H1 (cell line): ENCODE results near the gene PARD3. TPM values are rescaled to one million over a fixed set of nuclear protein-coding genes. Genes with fewer than 3 reads are reported as not detected.

ENCODE experiments used
- RNF2 ChIP-seq: fragments of 200-900, 300-1000 bp; sonication (generic); IDR thresholded peaks from 2 replicates; pipeline ENCODE4 v1.7.1; 2016; ENCODE audit warnings: borderline replicate concordance, low read depth, mild to moderate bottlenecking, antibody characterized with exemption, low read length; ENCODE audit not compliant: poor library complexity, severe bottlenecking; ENCODE audit errors: missing control alignments
- TBP ChIP-seq: IDR thresholded peaks from 2 replicates; pipeline ENCODE4 v1.6.1; 2011; ENCODE audit warnings: low read depth, low read length, improper control_type of control experiment
- polyA plus RNA-seq, 7 experiments: library from polyadenylated mRNA; depleted of rRNA in 3 of 7; stranded (reverse) in 5 of 7; unstranded in 2 of 7; fragments of >200 nt in 5 of 7; fragments of 200-250 nt in 2 of 7; gene quantifications; 1 replicate in 5 of 7; 2 replicates in 1 of 7; 4 replicates in 1 of 7; pipeline versions ENCODE4 v1.2.1 to v1.2.3, GENCODE V29; 2011 to 2013; ENCODE audit warnings: missing spikeins in 2 of 7, mixed read lengths in 2 of 7
- total RNA-seq: library from RNA; stranded (reverse); fragmentation: NEBNext Ultra II Directional; extraction: Animal tissue kit (Norgen Biotek cat#: 25700); gene quantifications from 2 replicates; pipeline ENCODE4 v1.2.1, GENCODE V29; 2021
- TF ChIP-seq, protein P1 (sequence below), 3 experiments: IDR thresholded peaks; 1 replicate in 2 of 3; 2 replicates in 1 of 3; pipeline versions ENCODE4 v1.5.1 to v1.6.1; 2011; ENCODE audit warnings: low read length in 3 of 3, mild to moderate bottlenecking in 3 of 3, inconsistent platforms in 2 of 3, low read depth in 1 of 3, moderate library complexity in 1 of 3; ENCODE audit not compliant: insufficient read depth in 1 of 3; ENCODE audit errors: control extremely low read depth in 1 of 3

PARD3 gene
- total and polyA plus RNA-seq, 2 of the 8 experiments (the other 6 are each of a cell fraction or from before 2014, with no cell fraction given), result 19.7 to 49.1 TPM

GRCh38 chr10:34345383-34345782, 469.7 kb downstream of the PARD3 start (continued):
- TF ChIP-seq, protein P1, sequence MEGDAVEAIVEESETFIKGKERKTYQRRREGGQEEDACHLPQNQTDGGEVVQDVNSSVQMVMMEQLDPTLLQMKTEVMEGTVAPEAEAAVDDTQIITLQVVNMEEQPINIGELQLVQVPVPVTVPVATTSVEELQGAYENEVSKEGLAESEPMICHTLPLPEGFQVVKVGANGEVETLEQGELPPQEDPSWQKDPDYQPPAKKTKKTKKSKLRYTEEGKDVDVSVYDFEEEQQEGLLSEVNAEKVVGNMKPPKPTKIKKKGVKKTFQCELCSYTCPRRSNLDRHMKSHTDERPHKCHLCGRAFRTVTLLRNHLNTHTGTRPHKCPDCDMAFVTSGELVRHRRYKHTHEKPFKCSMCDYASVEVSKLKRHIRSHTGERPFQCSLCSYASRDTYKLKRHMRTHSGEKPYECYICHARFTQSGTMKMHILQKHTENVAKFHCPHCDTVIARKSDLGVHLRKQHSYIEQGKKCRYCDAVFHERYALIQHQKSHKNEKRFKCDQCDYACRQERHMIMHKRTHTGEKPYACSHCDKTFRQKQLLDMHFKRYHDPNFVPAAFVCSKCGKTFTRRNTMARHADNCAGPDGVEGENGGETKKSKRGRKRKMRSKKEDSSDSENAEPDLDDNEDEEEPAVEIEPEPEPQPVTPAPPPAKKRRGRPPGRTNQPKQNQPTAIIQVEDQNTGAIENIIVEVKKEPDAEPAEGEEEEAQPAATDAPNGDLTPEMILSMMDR (IDR thresholded peaks at IDR 0.05; ENCODE audit: control extremely low read depth in 1 of 3, insufficient read depth in 1 of 3, low read depth in 1 of 3, low read length in 3 of 3), result no peak
- TF ChIP-seq TBP (no peak), RNF2 (no peak)
